ENCODE results near the gene FCRL1. TPM values are rescaled to one million over a fixed set of nuclear protein-coding genes. Genes with fewer than 3 reads are reported as not detected.

FCRL1 gene
- total and polyA plus RNA-seq, 2 of the 13 experiments (the other 11 are each of a cell fraction or from before 2014, with no cell fraction given), result not detected

GRCh38 chr1:157849229-157849875 lies 29.4 kb upstream of the FCRL1 start (continued):
- TF ChIP-seq, protein P1, sequence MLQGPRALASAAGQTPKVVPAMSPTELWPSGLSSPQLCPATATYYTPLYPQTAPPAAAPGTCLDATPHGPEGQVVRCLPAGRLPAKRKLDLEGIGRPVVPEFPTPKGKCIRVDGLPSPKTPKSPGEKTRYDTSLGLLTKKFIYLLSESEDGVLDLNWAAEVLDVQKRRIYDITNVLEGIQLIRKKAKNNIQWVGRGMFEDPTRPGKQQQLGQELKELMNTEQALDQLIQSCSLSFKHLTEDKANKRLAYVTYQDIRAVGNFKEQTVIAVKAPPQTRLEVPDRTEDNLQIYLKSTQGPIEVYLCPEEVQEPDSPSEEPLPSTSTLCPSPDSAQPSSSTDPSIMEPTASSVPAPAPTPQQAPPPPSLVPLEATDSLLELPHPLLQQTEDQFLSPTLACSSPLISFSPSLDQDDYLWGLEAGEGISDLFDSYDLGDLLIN (CRISPR knock-in tag; IDR thresholded peaks at IDR 0.05; ENCODE audit: borderline replicate concordance), result no peak
- TF ChIP-seq, protein P2, sequence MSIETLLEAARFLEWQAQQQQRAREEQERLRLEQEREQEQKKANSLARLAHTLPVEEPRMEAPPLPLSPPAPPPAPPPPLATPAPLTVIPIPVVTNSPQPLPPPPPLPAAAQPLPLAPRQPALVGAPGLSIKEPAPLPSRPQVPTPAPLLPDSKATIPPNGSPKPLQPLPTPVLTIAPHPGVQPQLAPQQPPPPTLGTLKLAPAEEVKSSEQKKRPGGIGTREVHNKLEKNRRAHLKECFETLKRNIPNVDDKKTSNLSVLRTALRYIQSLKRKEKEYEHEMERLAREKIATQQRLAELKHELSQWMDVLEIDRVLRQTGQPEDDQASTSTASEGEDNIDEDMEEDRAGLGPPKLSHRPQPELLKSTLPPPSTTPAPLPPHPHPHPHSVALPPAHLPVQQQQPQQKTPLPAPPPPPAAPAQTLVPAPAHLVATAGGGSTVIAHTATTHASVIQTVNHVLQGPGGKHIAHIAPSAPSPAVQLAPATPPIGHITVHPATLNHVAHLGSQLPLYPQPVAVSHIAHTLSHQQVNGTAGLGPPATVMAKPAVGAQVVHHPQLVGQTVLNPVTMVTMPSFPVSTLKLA (IDR thresholded peaks at IDR 0.05), result no peak
- TF ChIP-seq TOPORS (CRISPR knock-in tag; IDR thresholded peaks at IDR 0.05) (no peak), GZF1 (CRISPR knock-in tag; IDR thresholded peaks at IDR 0.05) (no peak), RNF219 (CRISPR knock-in tag; IDR thresholded peaks at IDR 0.05) (no peak), HMGXB4 (CRISPR knock-in tag; IDR thresholded peaks at IDR 0.05; ENCODE audit: borderline replicate concordance in 1 of 2, low read depth in 1 of 2) (no peak)

All from HepG2 (cell line).